OCI-LY3 (cell line): ENCODE data around the gene PLA2G1B.
"Not testable (repeated sequence)": the region's sequence is repeated elsewhere in the genome, so short reads cannot be mapped to it uniquely, and the experiment has no call there.

ENCODE experiments used
- EZH2phosphoT487 ChIP-seq: fragments of 200-600 bp; shearing (Covaris generic); IDR thresholded peaks from 2 replicates; pipeline ENCODE4 v1.6.1; 2018; ENCODE audit warnings: antibody characterized with exemption, mixed run types, low read depth
- TF ChIP-seq, protein P1 (sequence below): fragments of 200-600, 300-600 bp; sonication (generic); IDR thresholded peaks from 2 replicates; pipeline ENCODE4 v1.5.1; 2014; ENCODE audit warnings: antibody characterized with exemption, low read length, low read depth

DNA sequence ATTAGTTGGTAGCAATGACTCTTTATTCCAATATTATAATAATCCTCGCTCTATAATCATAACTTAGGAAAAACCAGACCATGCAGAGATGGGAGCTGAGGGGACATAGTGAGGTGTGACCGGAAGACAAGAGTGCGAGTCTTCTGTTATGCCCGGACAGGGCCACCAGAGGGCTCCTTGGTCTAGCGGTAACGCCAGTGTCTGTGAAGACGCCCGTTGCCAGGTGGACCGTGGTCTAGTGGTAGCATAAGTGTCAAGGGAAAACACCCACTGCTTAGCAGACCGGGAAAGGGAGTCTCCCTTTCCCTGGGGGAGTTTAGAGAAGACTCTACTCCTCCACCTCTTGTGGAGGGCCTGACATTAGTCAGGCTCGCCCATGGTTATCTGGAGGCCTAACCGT is 7.9 kb upstream of the PLA2G1B start:
- TF ChIP-seq, protein P1, sequence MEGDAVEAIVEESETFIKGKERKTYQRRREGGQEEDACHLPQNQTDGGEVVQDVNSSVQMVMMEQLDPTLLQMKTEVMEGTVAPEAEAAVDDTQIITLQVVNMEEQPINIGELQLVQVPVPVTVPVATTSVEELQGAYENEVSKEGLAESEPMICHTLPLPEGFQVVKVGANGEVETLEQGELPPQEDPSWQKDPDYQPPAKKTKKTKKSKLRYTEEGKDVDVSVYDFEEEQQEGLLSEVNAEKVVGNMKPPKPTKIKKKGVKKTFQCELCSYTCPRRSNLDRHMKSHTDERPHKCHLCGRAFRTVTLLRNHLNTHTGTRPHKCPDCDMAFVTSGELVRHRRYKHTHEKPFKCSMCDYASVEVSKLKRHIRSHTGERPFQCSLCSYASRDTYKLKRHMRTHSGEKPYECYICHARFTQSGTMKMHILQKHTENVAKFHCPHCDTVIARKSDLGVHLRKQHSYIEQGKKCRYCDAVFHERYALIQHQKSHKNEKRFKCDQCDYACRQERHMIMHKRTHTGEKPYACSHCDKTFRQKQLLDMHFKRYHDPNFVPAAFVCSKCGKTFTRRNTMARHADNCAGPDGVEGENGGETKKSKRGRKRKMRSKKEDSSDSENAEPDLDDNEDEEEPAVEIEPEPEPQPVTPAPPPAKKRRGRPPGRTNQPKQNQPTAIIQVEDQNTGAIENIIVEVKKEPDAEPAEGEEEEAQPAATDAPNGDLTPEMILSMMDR: peak; percentile 30
- TF ChIP-seq EZH2phosphoT487: not testable (repeated sequence)
